HG03108 (cell line): ENCODE measurements around the gene ELP6.
A peak's percentile ranks its signal among the peaks of the same experiment; 100 is the strongest.
"Not testable (repeated sequence)": the region's sequence is repeated elsewhere in the genome, so short reads cannot be mapped to it uniquely, and the experiment has no call there.

Experiments
- ATAC-seq: cut with Tn5 transposase; IDR thresholded peaks from one replicate; pipeline ENCODE4 v1.9.1; 2021; ENCODE audit warnings: moderate library complexity; ENCODE audit not compliant: unreplicated experiment

Gene ELP6

GRCh38 chr3:47515100-47515499 lies 1.6 kb upstream of the ELP6 start:
- ATAC-seq = no peak

- ATAC-seq = no peak
These were observed 942 bp downstream of the ELP6 start for GRCh38 chr3:47512416-47513124.

- not testable (repeated sequence) for ATAC-seq
These were observed 8.2 kb downstream of the ELP6 start for GRCh38 chr3:47505267-47505666.

GRCh38 chr3:47504113-47504512 lies 9.4 kb downstream of the ELP6 start:
- ATAC-seq = no peak

GRCh38 chr3:47503033-47503432 lies 10.5 kb downstream of the ELP6 start:
- no peak for ATAC-seq

GRCh38 chr3:47496892-47497291 lies 16.6 kb downstream of the ELP6 start:
- no peak for ATAC-seq

- no peak for ATAC-seq
These were observed 17.6 kb downstream of the ELP6 start for GRCh38 chr3:47495886-47496285.

GRCh38 chr3:47495111-47495510 lies 18.4 kb downstream of the ELP6 start:
- no peak for ATAC-seq

- no peak for ATAC-seq
These were observed 21.7 kb downstream of the ELP6 start for GRCh38 chr3:47491777-47492176.

- ATAC-seq = no peak
These were observed 22.3 kb downstream of the ELP6 start for GRCh38 chr3:47491186-47491585.

GRCh38 chr3:47487265-47487664 lies 26.2 kb downstream of the ELP6 start:
- ATAC-seq = no peak

GRCh38 chr3:47485812-47486211 lies 27.7 kb downstream of the ELP6 start:
- no peak for ATAC-seq

- no peak for ATAC-seq
These were observed 31.1 kb downstream of the ELP6 start for GRCh38 chr3:47482366-47482765.

- not testable (repeated sequence) for ATAC-seq
These were observed 31.7 kb downstream of the ELP6 start for GRCh38 chr3:47481763-47482162.

GRCh38 chr3:47480267-47480666 lies 33.2 kb downstream of the ELP6 start:
- not testable (repeated sequence) for ATAC-seq

GRCh38 chr3:47479826-47480160 lies 33.7 kb downstream of the ELP6 start:
- no peak for ATAC-seq

GRCh38 chr3:47478022-47478421 lies 35.5 kb downstream of the ELP6 start:
- no peak for ATAC-seq

GRCh38 chr3:47476644-47477199 lies 36.8 kb downstream of the ELP6 start:
- no peak for ATAC-seq

- no peak for ATAC-seq
These were observed 37.2 kb downstream of the ELP6 start for GRCh38 chr3:47476330-47476626.

GRCh38 chr3:47475570-47476329 lies 37.8 kb downstream of the ELP6 start, which contains the start of gene SCAP:
TSS of gene SCAP (minus strand) at chr3:47475941. CDS start at chr3:47442993, 32,948 bp downstream.
- ATAC-seq = peak; percentile 87

GRCh38 chr3:47475029-47475569 lies 38.4 kb downstream of the ELP6 start:
- ATAC-seq = no peak

- ATAC-seq = no peak
These were observed 40.1 kb downstream of the ELP6 start for GRCh38 chr3:47473391-47473790.
